HCT116 (cell line): ENCODE results near the gene ZDHHC4. TPM values are rescaled to one million over a fixed set of nuclear protein-coding genes. Genes with fewer than 3 reads are reported as not detected.

Experiments used
- ATAC-seq: fragments of 200-7000 bp; cut with Tn5 transposase; 2 replicates; pipeline ENCODE4 v1.9.1; 2020; ENCODE audit warnings: mild to moderate bottlenecking, moderate library complexity
- BruUV-seq: library from RNA; stranded (reverse); fragments of 400-500 nt; replicated peaks from 2 replicates; lab custom pipeline; 2021; lab: Mats Ljungman, UMichigan
- CTCF ChIA-PET: fragments of 300-600 bp; sonication (Branson Sonifier 250); formaldehyde crosslinking; loops from one replicate; lab custom pipeline; 2021; ENCODE audit warnings: antibody characterized with exemption; lab: Charles Lee
- POLR2A ChIA-PET: fragments of 300-600, 350-600 bp; sonication (Branson Sonifier 250); formaldehyde crosslinking; loops from one replicate; lab custom pipeline; 2021; ENCODE audit warnings: antibody characterized with exemption; lab: Charles Lee
- RAD21 ChIA-PET, 2 experiments: fragments of 300-600 bp; sonication (Branson Sonifier 250); formaldehyde crosslinking; loops; one replicate each; lab custom pipeline; 2023; ENCODE audit warnings: low total read pairs in 2 of 2; ENCODE audit not compliant: uncharacterized antibody in 2 of 2, unreplicated experiment in 2 of 2, low non-redundant PET in 1 of 2; lab: Charles Lee
- DNase-seq: peaks from one replicate; pipeline ENCODE4 v3.0.0-alpha.2; 2010; ENCODE audit warnings: low read depth, low spot score
- H2AFZ ChIP-seq: fragments of 200-600 bp; shearing (Covaris generic), sonication (generic); 2 replicates; pipeline ENCODE4 v1.6.1; 2017; ENCODE audit warnings: low read depth, mixed run types, mixed read lengths, antibody characterized with exemption, low read length; ENCODE audit not compliant: poor library complexity, severe bottlenecking
- H3K27ac ChIP-seq: 2 replicates; pipeline ENCODE4 v1.5.1; 2012; ENCODE audit warnings: low read depth, low read length
- H3K27me3 ChIP-seq: fragments of 200-600 bp; sonication (generic); 2 replicates; pipeline ENCODE4 v1.6.1; 2016; ENCODE audit warnings: mixed run types, low read length, mixed read lengths; ENCODE audit not compliant: insufficient read depth
- H3K36me3 ChIP-seq, 2 experiments: fragments of 200-500 bp in 1 of 2; fragments of 200-600 bp in 1 of 2; sonication (Bioruptor generic) in 1 of 2; sonication (generic) in 1 of 2; 2 replicates each; pipeline versions ENCODE4 v1.5.1 to v1.6.1; 2014 to 2016; ENCODE audit warnings: low read length in 2 of 2, inconsistent platforms in 1 of 2, mixed read lengths in 1 of 2, mixed run types in 1 of 2; ENCODE audit not compliant: insufficient read depth in 2 of 2, control insufficient read depth in 1 of 2
- H3K4me1 ChIP-seq, 2 experiments: fragments of 200-600 bp in 1 of 2; sonication (generic) in 1 of 2; 2 replicates each; pipeline versions ENCODE4 v1.5.1 to v1.6.1; 2012 to 2017; ENCODE audit warnings: low read length in 2 of 2, inconsistent platforms in 1 of 2, mild to moderate bottlenecking in 1 of 2, mixed read lengths in 1 of 2, mixed run types in 1 of 2, moderate library complexity in 1 of 2; ENCODE audit not compliant: insufficient read depth in 2 of 2, control insufficient read depth in 1 of 2
- H3K4me2 ChIP-seq: fragments of 200-600 bp; sonication (generic); 2 replicates; pipeline ENCODE4 v1.6.1; 2017; ENCODE audit warnings: mixed run types, low read length, mixed read lengths
- H3K4me3 ChIP-seq, 2 experiments: fragments of 200-600 bp in 1 of 2; sonication (generic) in 1 of 2; replicated peaks in 1 of 2; 2 replicates each; pipeline ENCODE4 v1.5.1; 2011 to 2016; ENCODE audit warnings: low read length in 2 of 2, control low read depth in 1 of 2, low read depth in 1 of 2, mild to moderate bottlenecking in 1 of 2, mixed read lengths in 1 of 2, mixed run types in 1 of 2
- H3K79me2 ChIP-seq: fragments of 200-600 bp; sonication (generic); 2 replicates; pipeline ENCODE4 v1.6.1; 2017; ENCODE audit warnings: mild to moderate bottlenecking, mixed run types, low read length, moderate library complexity, mixed read lengths; ENCODE audit not compliant: insufficient read depth
- H3K9ac ChIP-seq: fragments of 200-600 bp; sonication (generic); 2 replicates; pipeline ENCODE4 v1.6.1; 2016; ENCODE audit warnings: low read length, mixed read lengths
- H3K9me2 ChIP-seq: fragments of 200-600 bp; sonication (generic), shearing (Covaris generic); 2 replicates; pipeline ENCODE4 v1.6.1; 2017; ENCODE audit warnings: mixed run types, mild to moderate bottlenecking, moderate library complexity; ENCODE audit not compliant: insufficient read depth
- H3K9me3 ChIP-seq, 2 experiments: fragments of 200-500 bp in 1 of 2; fragments of 200-600 bp in 1 of 2; sonication (Bioruptor generic) in 1 of 2; sonication (generic) in 1 of 2; 2 replicates each; pipeline ENCODE4 v1.6.1; 2014 to 2017; ENCODE audit warnings: low read length in 2 of 2, mixed read lengths in 2 of 2, inconsistent platforms in 1 of 2, low read depth in 1 of 2, mild to moderate bottlenecking in 1 of 2, mixed run types in 1 of 2, moderate library complexity in 1 of 2; ENCODE audit not compliant: control insufficient read depth in 1 of 2, insufficient read depth in 1 of 2
- H4K20me1 ChIP-seq: fragments of 200-600 bp; sonication (generic), shearing (Covaris generic); 2 replicates; pipeline ENCODE4 v1.6.1; 2017; ENCODE audit warnings: mixed run types, mild to moderate bottlenecking, moderate library complexity; ENCODE audit not compliant: insufficient read depth
- CBX3 ChIP-seq: IDR thresholded peaks from 2 replicates; pipeline ENCODE4 v1.6.1; 2012; ENCODE audit warnings: low read depth
- CTCF ChIP-seq, 3 experiments: fragments of 200-600 bp in 1 of 3; sonication (generic) in 1 of 3; IDR thresholded peaks in 2 of 3; conservative IDR thresholded peaks in 1 of 3; 2 replicates each; pipeline ENCODE4 v1.5.1; 2012 to 2017; ENCODE audit warnings: low read depth in 2 of 3, low read length in 2 of 3, antibody characterized with exemption in 1 of 3, borderline replicate concordance in 1 of 3, control low read depth in 1 of 3, mild to moderate bottlenecking in 1 of 3, mixed read lengths in 1 of 3, mixed run types in 1 of 3, moderate library complexity in 1 of 3; ENCODE audit not compliant: insufficient read depth in 1 of 3
- EGR1 ChIP-seq: IDR thresholded peaks from 2 replicates; pipeline ENCODE4 v1.6.1; 2012; ENCODE audit warnings: low read depth
- ELF1 ChIP-seq: IDR thresholded peaks from 2 replicates; pipeline ENCODE4 v1.6.1; 2012; ENCODE audit warnings: low read depth, borderline replicate concordance
- EZH2 ChIP-seq: fragments of 200-600 bp; sonication (generic); IDR thresholded peaks from 2 replicates; pipeline ENCODE4 v1.6.1; 2017; ENCODE audit warnings: antibody characterized with exemption, mixed run types
- EZH2phosphoT487 ChIP-seq: fragments of 200-600 bp; IDR thresholded peaks from 2 replicates; pipeline ENCODE4 v1.6.1; 2018; ENCODE audit warnings: antibody characterized with exemption, borderline replicate concordance
- FOSL1 ChIP-seq: IDR thresholded peaks from 2 replicates; pipeline ENCODE4 v1.6.1; 2012; ENCODE audit warnings: low read depth
- JUND ChIP-seq: IDR thresholded peaks from 2 replicates; pipeline ENCODE4 v1.6.1; 2012
- POLR2A ChIP-seq: IDR thresholded peaks from 2 replicates; pipeline ENCODE4 v1.7.0; 2011; ENCODE audit warnings: borderline replicate concordance; ENCODE audit not compliant: insufficient read depth, insufficient read length; ENCODE audit errors: extremely low read depth
- POLR2AphosphoS5 ChIP-seq: IDR thresholded peaks from 2 replicates; pipeline ENCODE4 v1.6.1; 2011; ENCODE audit warnings: mild to moderate bottlenecking, low read depth, low read length, moderate library complexity
- REST ChIP-seq: IDR thresholded peaks from 2 replicates; pipeline ENCODE4 v1.6.1; 2012; ENCODE audit warnings: low read depth
- SIN3A ChIP-seq: IDR thresholded peaks from 2 replicates; pipeline ENCODE4 v1.6.1; 2012; ENCODE audit warnings: low read depth
- SP1 ChIP-seq: IDR thresholded peaks from 2 replicates; pipeline ENCODE4 v1.6.1; 2012; ENCODE audit warnings: low read depth
- TCF7L2 ChIP-seq: IDR thresholded peaks from 2 replicates; pipeline ENCODE4 v1.7.0; 2011; ENCODE audit warnings: borderline replicate concordance, inconsistent platforms; ENCODE audit not compliant: insufficient read depth, insufficient read length; ENCODE audit errors: extremely low read depth
- YY1 ChIP-seq: IDR thresholded peaks from 2 replicates; pipeline ENCODE4 v1.6.1; 2011; ENCODE audit warnings: low read length, low read depth, moderate library complexity, mild to moderate bottlenecking; ENCODE audit not compliant: insufficient replicate concordance; ENCODE audit errors: extremely low read depth
- ZBTB33 ChIP-seq: IDR thresholded peaks from 2 replicates; pipeline ENCODE4 v1.6.1; 2011; ENCODE audit warnings: mild to moderate bottlenecking, low read length, moderate library complexity; ENCODE audit not compliant: insufficient replicate concordance; ENCODE audit errors: extremely low read depth
- ZNF274 ChIP-seq: fragments of 200-500 bp; sonication (Bioruptor generic); IDR thresholded peaks from 2 replicates; pipeline ENCODE4 v1.6.1; 2014; ENCODE audit warnings: mild to moderate bottlenecking, low read depth, low read length, inconsistent platforms
- intact Hi-C: fragments of 100-400 bp; cut with micrococcal nuclease; formaldehyde crosslinking; loops from 2 replicates; pipeline ENCODE4 v1.10.0; 2022
- total RNA-seq: library from RNA; stranded (reverse); gene quantifications from one replicate; pipeline ENCODE4 v1.2.1, GENCODE V29; 2021; ENCODE audit not compliant: unreplicated experiment

Gene ZDHHC4
- total RNA-seq, 1 experiment from 2014 or later = 59.3 TPM

- Histone ChIP-seq H3K36me3 (no peaks in the 10 kb centered on the region), H4K20me1 (no peaks in the 10 kb centered on the region), H3K27me3 (peaks cover 3% of the 10 kb centered on the region; the same call in 1 of the 2 replicates), H3K9ac (no peak overlapping the region), H3K4me2 (no peak overlapping the region), H3K27ac (no peak overlapping the region), H3K9me2 (no peaks in the 10 kb centered on the region), H3K9me3 (no peaks in the 10 kb centered on the region), H2AFZ (no peak overlapping the region), H3K4me3 (no peak overlapping the region), H3K4me1 (no peaks in the 10 kb centered on the region), H3K79me2 (no peaks in the 10 kb centered on the region)
- ChIA-PET RAD21 (no interaction called here), CTCF (no interaction called here), POLR2A (no interaction called here)
- DNase-seq (no peak), ATAC-seq (no peak)
- no TSS peak for BruUV-seq
- TF ChIP-seq CBX3 = no peak
- TF ChIP-seq ZBTB33 = no peak
- TF ChIP-seq FOSL1 = no peak
- no peak for TF ChIP-seq ZNF274
- TF ChIP-seq CTCF (IDR thresholded peaks at IDR 0.05 in 2 of 3, conservative IDR thresholded peaks at IDR 0.05 in 1 of 3; ENCODE audit: borderline replicate concordance in 1 of 3, insufficient read depth in 1 of 3, low read depth in 2 of 3, low read length in 2 of 3) = no peak
- no peak for TF ChIP-seq EZH2phosphoT487
- no peak for TF ChIP-seq YY1
- no peak for TF ChIP-seq EGR1
- no peak for TF ChIP-seq SP1
- TF ChIP-seq EZH2 = no peak
- no peak for TF ChIP-seq JUND
- no peak for TF ChIP-seq TCF7L2
- TF ChIP-seq REST = no peak
- no peak for TF ChIP-seq POLR2A
- no peak for TF ChIP-seq POLR2AphosphoS5
- TF ChIP-seq SIN3A = no peak
- no peak for TF ChIP-seq ELF1
- intact Hi-C loops = no loop called here
Observed at GRCh38 chr7:6621195-6622133, 44.2 kb downstream of the ZDHHC4 start.
